Esophagus squamous epithelium (tissue), 5 donors: ENCODE results near the gene BICRAL. TPM values are rescaled to one million over a fixed set of nuclear protein-coding genes. Genes with fewer than 3 reads are reported as not detected.

Source experiments
- DNase-seq: peaks from one replicate; lab custom pipeline; 2025; lab: John Stamatoyannopoulos, UW
- H3K27ac ChIP-seq, 4 donors: fragments of 200-600 bp; sonication (generic); one replicate each; pipeline ENCODE4 v1.5.1; 2016 to 2019; ENCODE audit warnings: mild to moderate bottlenecking in 1 of 4
- H3K27me3 ChIP-seq, 4 donors: fragments of 200-600 bp; sonication (generic); 1 replicate in 3 of 4; 2 replicates in 1 of 4; pipeline versions ENCODE4 v1.5.1 to v1.6.0; 2017 to 2021; ENCODE audit warnings: antibody characterized with exemption in 1 of 4
- H3K36me3 ChIP-seq, 3 donors: fragments of 200-600 bp; sonication (generic); one replicate each; pipeline ENCODE4 v1.5.1; 2016 to 2019
- H3K4me1 ChIP-seq, 3 donors: fragments of 200-600 bp; sonication (generic); one replicate each; pipeline ENCODE4 v1.5.1; 2017 to 2019
- H3K4me3 ChIP-seq, 4 donors: fragments of 200-600 bp; sonication (generic); 1 replicate in 3 of 4; 2 replicates in 1 of 4; pipeline ENCODE4 v1.5.1; 2016 to 2019; ENCODE audit warnings: mild to moderate bottlenecking in 2 of 4, moderate library complexity in 1 of 4
- H3K9me3 ChIP-seq, 3 donors: fragments of 200-600 bp; sonication (generic); one replicate each; pipeline ENCODE4 v1.5.1; 2016 to 2019
- CTCF ChIP-seq, 6 experiments: fragments of 450-650 bp in 4 of 6; fragments of 200-600 bp in 2 of 6; sonication (generic) in 2 of 6; IDR thresholded peaks; one replicate each; pipeline ENCODE4 v1.5.1; 2016 to 2019; ENCODE audit warnings: antibody characterized with exemption in 6 of 6, mild to moderate bottlenecking in 4 of 6, moderate library complexity in 4 of 6
- POLR2A ChIP-seq, 4 donors: fragments of 450-650 bp; IDR thresholded peaks; one replicate each; pipeline ENCODE4 v1.6.1; 2017; ENCODE audit warnings: antibody characterized with exemption in 4 of 4, mild to moderate bottlenecking in 4 of 4, moderate library complexity in 3 of 4
- WGBS, 2 donors: methylation state at CpG; one replicate each; pipeline ENCODE4 v1.1.5; 2018; 5-methylcytosine and 5-hydroxymethylcytosine counted together
- intact Hi-C: fragments of 100-400 bp; cut with DNase I; formaldehyde crosslinking; loops from one replicate; pipeline ENCODE4 v1.15.0; 2022
- total RNA-seq, 4 donors: library from RNA; depleted of rRNA; stranded (reverse); fragments of >200 nt; gene quantifications; one replicate each; pipeline ENCODE4 v1.1.0, GENCODE V29; 2016
- donor health status: DM: yes; HTN: yes; CAD: no.

Gene BICRAL
- total RNA-seq, 4 donors from 2014 or later = 5.8 to 13.9 (median 8.9) TPM

- 78 to 82% methylated on average over 3 of the region's 3 CpGs for WGBS, 2 donors
- DNase-seq = no peak
These were observed 4.7 kb downstream of the BICRAL start for GRCh38 chr6:42786525-42786985.

GRCh38 chr6:42787063-42787472, 5.2 kb downstream of the BICRAL start:
- peak overlapping the region in 3 of 4 donors; percentile 35 to 99 (median 49) for H3K27ac ChIP-seq
- H3K4me1 ChIP-seq = peaks cover 14 to 76% (median 28%) of the 10 kb centered on the region in 3 donors
- no peaks in the 10 kb centered on the region for H3K9me3 ChIP-seq
- intact Hi-C loops = no loop called here
- H3K27me3 ChIP-seq = no peaks in the 10 kb centered on the region
- peaks cover 0 to 4% (median 0%) of the 10 kb centered on the region in 3 donors for H3K36me3 ChIP-seq
- DNase-seq = no peak
- WGBS, 2 donors = 77 to 82% methylated on average over 2 of the region's 2 CpGs
- H3K4me3 ChIP-seq = peak overlapping the region in 1 of 4 donors; percentile 24
- TF ChIP-seq POLR2A (IDR thresholded peaks at IDR 0.05) (no peak), CTCF (IDR thresholded peaks at IDR 0.05) (no peak)

More at GRCh38 chr6:42786525-42786985, 4.7 kb downstream of the BICRAL start:
- H3K27ac ChIP-seq = peak overlapping the region in 3 of 4 donors; percentile 35 to 99 (median 49)
- TF ChIP-seq POLR2A (IDR thresholded peaks at IDR 0.05) (no peak), CTCF (IDR thresholded peaks at IDR 0.05) (no peak)
- peak overlapping the region in 1 of 4 donors; percentile 94 for H3K4me3 ChIP-seq
- no peaks in the 10 kb centered on the region for H3K27me3 ChIP-seq
- no peaks in the 10 kb centered on the region for H3K9me3 ChIP-seq
- peaks cover 14 to 70% (median 28%) of the 10 kb centered on the region in 3 donors for H3K4me1 ChIP-seq
- intact Hi-C loops = no loop called here
- peaks cover 0 to 4% (median 0%) of the 10 kb centered on the region in 3 donors for H3K36me3 ChIP-seq

- no peaks in the 10 kb centered on the region for H3K27me3 ChIP-seq
- TF ChIP-seq CTCF (IDR thresholded peaks at IDR 0.05) = no peak
- no peak for TF ChIP-seq POLR2A (IDR thresholded peaks at IDR 0.05)
- H3K36me3 ChIP-seq = peaks cover 0 to 4% (median 0%) of the 10 kb centered on the region in 3 donors
- DNase-seq = no peak
- H3K4me3 ChIP-seq = no peak overlapping the region
- peak overlapping the region in 1 of 4 donors; percentile 14 for H3K27ac ChIP-seq
- 38 to 51% methylated on average over 4 of the region's 4 CpGs for WGBS, 2 donors
- intact Hi-C loops = no loop called here
- H3K4me1 ChIP-seq = peaks cover 14 to 78% (median 28%) of the 10 kb centered on the region in 3 donors
- H3K9me3 ChIP-seq = no peaks in the 10 kb centered on the region
These were observed 6.8 kb downstream of the BICRAL start for GRCh38 chr6:42788671-42789070.

GRCh38 chr6:42790549-42791181, 8.8 kb downstream of the BICRAL start:
- Histone ChIP-seq H3K9me3 (no peaks in the 10 kb centered on the region), H3K4me1 (peaks cover 14 to 64% (median 22%) of the 10 kb centered on the region in 3 donors), H3K27me3 (no peaks in the 10 kb centered on the region), H3K36me3 (peaks cover 0 to 4% (median 0%) of the 10 kb centered on the region in 3 donors), H3K27ac (peak overlapping the region in 3 of 4 donors; percentile 42 to 63 (median 53)), H3K4me3 (peak overlapping the region in 1 of 4 donors; percentile 12)
- DNase-seq = no peak
- TF ChIP-seq CTCF (IDR thresholded peaks at IDR 0.05) = no peak
- TF ChIP-seq POLR2A (IDR thresholded peaks at IDR 0.05) = no peak
- WGBS, 2 donors = 51% methylated on average over 5 of the region's 5 CpGs
- intact Hi-C loops = no loop called here

GRCh38 chr6:42791706-42792320, 10.0 kb downstream of the BICRAL start:
- 75 to 90% methylated on average over 3 of the region's 3 CpGs for WGBS, 2 donors
- Histone ChIP-seq H3K9me3 (no peaks in the 10 kb centered on the region), H3K4me1 (peaks cover 14 to 53% (median 20%) of the 10 kb centered on the region in 3 donors), H3K36me3 (peaks cover 0 to 4% (median 0%) of the 10 kb centered on the region in 3 donors), H3K4me3 (no peak overlapping the region), H3K27me3 (no peaks in the 10 kb centered on the region), H3K27ac (peak overlapping the region in 3 of 4 donors; percentile 14 to 53 (median 42))
- intact Hi-C loops = no loop called here
- DNase-seq = no peak
- TF ChIP-seq POLR2A (IDR thresholded peaks at IDR 0.05) (no peak), CTCF (IDR thresholded peaks at IDR 0.05) (no peak)
